SK-N-SH treated with all-trans-retinoic acid at 6 μM for 48 hours (cell line): ENCODE measurements around the gene MOCS2.

Source experiments
- ATAC-seq: fragments of 200-7000 bp; cut with Tn5 transposase; 3 replicates; pipeline ENCODE4 v1.9.1; 2020; ENCODE audit warnings: mild to moderate bottlenecking, moderate library complexity
- BACH2 ChIP-seq: fragments of 250-450 bp; sonication (Bioruptor Pico); IDR thresholded peaks from 2 replicates; pipeline ENCODE4 v1.9.0; 2021; ENCODE audit warnings: mild to moderate bottlenecking, borderline replicate concordance
- CSDC2 ChIP-seq: fragments of 250-450 bp; sonication (Bioruptor Pico); IDR thresholded peaks from 2 replicates; pipeline ENCODE4 v1.5.0; 2020; ENCODE audit warnings: mild to moderate bottlenecking, moderate library complexity
- CSRNP3 ChIP-seq: fragments of 250-450 bp; sonication (Bioruptor Pico); IDR thresholded peaks from 2 replicates; pipeline ENCODE4 v1.5.1; 2021; ENCODE audit warnings: mild to moderate bottlenecking, moderate library complexity
- ESRRG ChIP-seq: fragments of 250-450 bp; sonication (Bioruptor Pico); IDR thresholded peaks from 2 replicates; pipeline ENCODE4 v1.6.1; 2021; ENCODE audit warnings: mild to moderate bottlenecking
- GLIS3 ChIP-seq: fragments of 250-450 bp; sonication (Bioruptor Pico); IDR thresholded peaks from 2 replicates; pipeline ENCODE4 v1.5.0; 2020; ENCODE audit warnings: mild to moderate bottlenecking, moderate library complexity
- ISL1 ChIP-seq: fragments of 250-450 bp; sonication (Bioruptor Pico); IDR thresholded peaks from 2 replicates; pipeline ENCODE4 v2.1.2; 2022; ENCODE audit warnings: mild to moderate bottlenecking, moderate library complexity
- OSR1 ChIP-seq: fragments of 250-450 bp; sonication (Bioruptor Pico); IDR thresholded peaks from 2 replicates; pipeline ENCODE4 v1.8.0; 2022; ENCODE audit warnings: moderate library complexity, mild to moderate bottlenecking, inconsistent platforms
- PATZ1 ChIP-seq: fragments of 250-450 bp; sonication (Bioruptor Pico); IDR thresholded peaks from 2 replicates; pipeline ENCODE4 v1.8.0; 2020; ENCODE audit warnings: mild to moderate bottlenecking, moderate library complexity, borderline replicate concordance
- PPARA ChIP-seq: fragments of 250-450 bp; sonication (Bioruptor Pico); IDR thresholded peaks from 2 replicates; pipeline ENCODE4 v1.5.0; 2020; ENCODE audit warnings: mild to moderate bottlenecking, borderline replicate concordance
- RARB ChIP-seq: fragments of 250-450 bp; sonication (Bioruptor Pico); IDR thresholded peaks from 2 replicates; pipeline ENCODE4 v1.8.0; 2021; ENCODE audit warnings: mild to moderate bottlenecking, moderate library complexity
- SNAI2 ChIP-seq: fragments of 250-450 bp; sonication (Bioruptor Pico); IDR thresholded peaks from 2 replicates; pipeline ENCODE4 v1.5.0; 2020; ENCODE audit warnings: mild to moderate bottlenecking, moderate library complexity
- TCF4 ChIP-seq: fragments of 250-450 bp; sonication (Bioruptor Pico); IDR thresholded peaks from 2 replicates; pipeline ENCODE4 v1.8.0; 2021; ENCODE audit warnings: mild to moderate bottlenecking, moderate library complexity, borderline replicate concordance
- TOX ChIP-seq: fragments of 250-450 bp; sonication (Bioruptor Pico); IDR thresholded peaks from 2 replicates; pipeline ENCODE4 v1.8.0; 2021; ENCODE audit warnings: mild to moderate bottlenecking, moderate library complexity, borderline replicate concordance
- TSHZ2 ChIP-seq: fragments of 250-450 bp; sonication (Bioruptor Pico); IDR thresholded peaks from 2 replicates; pipeline ENCODE4 v1.5.0; 2020; ENCODE audit warnings: mild to moderate bottlenecking, moderate library complexity
- ZC3H10 ChIP-seq: fragments of 250-450 bp; sonication (Bioruptor Pico); IDR thresholded peaks from 2 replicates; pipeline ENCODE4 v1.5.1; 2021; ENCODE audit warnings: mild to moderate bottlenecking, moderate library complexity
- ZFP3 ChIP-seq: fragments of 250-450 bp; sonication (Bioruptor Pico); IDR thresholded peaks from 2 replicates; pipeline ENCODE4 v1.5.0; 2020; ENCODE audit warnings: mild to moderate bottlenecking, moderate library complexity
- ZFP30 ChIP-seq: fragments of 450-650 bp; formaldehyde crosslinking; IDR thresholded peaks from 2 replicates; pipeline ENCODE4 v1.5.0; 2022; ENCODE audit warnings: mild to moderate bottlenecking, moderate library complexity
- ZNF565 ChIP-seq: fragments of 450-650 bp; formaldehyde crosslinking; conservative IDR thresholded peaks from 2 replicates; pipeline ENCODE4 v1.5.0; 2020; ENCODE audit warnings: low read depth, mild to moderate bottlenecking, moderate library complexity
- ZNF70 ChIP-seq: fragments of 450-650 bp; formaldehyde crosslinking; IDR thresholded peaks from 2 replicates; pipeline ENCODE4 v1.5.0; 2020; ENCODE audit warnings: mild to moderate bottlenecking, moderate library complexity
- ZNF8 ChIP-seq: fragments of 450-650 bp; formaldehyde crosslinking; IDR thresholded peaks from 2 replicates; pipeline ENCODE4 v1.5.0; 2020; ENCODE audit warnings: mild to moderate bottlenecking, moderate library complexity
- TF ChIP-seq, protein P1 (sequence below): fragments of 250-450 bp; sonication (Bioruptor Pico); IDR thresholded peaks from 2 replicates; pipeline ENCODE4 v1.5.1; 2020; ENCODE audit warnings: low read depth, mild to moderate bottlenecking, moderate library complexity
- TF ChIP-seq, protein P2 (sequence below): fragments of 250-450 bp; sonication (Bioruptor Pico); IDR thresholded peaks from 2 replicates; pipeline ENCODE4 v1.8.0; 2021; ENCODE audit warnings: low read depth, mild to moderate bottlenecking, moderate library complexity, borderline replicate concordance

Gene MOCS2

DNA sequence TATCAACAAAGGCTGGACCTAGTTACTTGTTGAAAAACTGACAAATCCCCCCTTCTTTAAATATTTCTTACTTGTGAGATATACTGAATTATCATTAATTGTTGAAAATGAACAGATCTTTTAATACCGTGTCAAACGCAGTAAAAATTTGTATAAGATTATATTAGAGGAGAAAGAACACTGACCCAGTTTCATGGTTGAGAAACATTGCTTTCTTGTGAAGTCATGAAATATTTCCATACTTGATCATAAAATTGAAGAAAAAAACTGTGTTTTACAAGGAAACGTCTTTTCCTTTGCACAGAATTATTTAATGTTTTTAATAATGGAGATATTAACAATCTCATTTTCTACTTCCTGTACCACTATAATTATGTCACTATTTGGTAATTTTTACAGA is 45.8 kb downstream of the MOCS2 start:
- TF ChIP-seq ZNF565 (CRISPR knock-in tag) (no peak), SNAI2 (no peak), RARB (CRISPR knock-in tag) (no peak), ZFP30 (no peak), CSRNP3 (no peak), BACH2 (CRISPR knock-in tag) (no peak), TCF4 (CRISPR knock-in tag) (no peak)
- TF ChIP-seq, all 23 proteins: peak for 0
- ATAC-seq, result no peak

- ATAC-seq, result no peak
- TF ChIP-seq ISL1 (CRISPR knock-in tag), result no peak
- no peak for TF ChIP-seq SNAI2
- TF ChIP-seq ZFP30, result no peak
- no peak for TF ChIP-seq RARB (CRISPR knock-in tag)
- TF ChIP-seq ZNF8 (CRISPR knock-in tag), result no peak
- TF ChIP-seq CSDC2 (CRISPR knock-in tag), result no peak
- TF ChIP-seq, protein P1, sequence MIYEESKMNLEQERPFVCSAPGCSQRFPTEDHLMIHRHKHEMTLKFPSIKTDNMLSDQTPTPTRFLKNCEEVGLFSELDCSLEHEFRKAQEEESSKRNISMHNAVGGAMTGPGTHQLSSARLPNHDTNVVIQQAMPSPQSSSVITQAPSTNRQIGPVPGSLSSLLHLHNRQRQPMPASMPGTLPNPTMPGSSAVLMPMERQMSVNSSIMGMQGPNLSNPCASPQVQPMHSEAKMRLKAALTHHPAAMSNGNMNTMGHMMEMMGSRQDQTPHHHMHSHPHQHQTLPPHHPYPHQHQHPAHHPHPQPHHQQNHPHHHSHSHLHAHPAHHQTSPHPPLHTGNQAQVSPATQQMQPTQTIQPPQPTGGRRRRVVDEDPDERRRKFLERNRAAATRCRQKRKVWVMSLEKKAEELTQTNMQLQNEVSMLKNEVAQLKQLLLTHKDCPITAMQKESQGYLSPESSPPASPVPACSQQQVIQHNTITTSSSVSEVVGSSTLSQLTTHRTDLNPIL (CRISPR knock-in tag), result no peak
- no peak for TF ChIP-seq GLIS3
- TF ChIP-seq OSR1 (CRISPR knock-in tag), result no peak
- TF ChIP-seq, protein P2, sequence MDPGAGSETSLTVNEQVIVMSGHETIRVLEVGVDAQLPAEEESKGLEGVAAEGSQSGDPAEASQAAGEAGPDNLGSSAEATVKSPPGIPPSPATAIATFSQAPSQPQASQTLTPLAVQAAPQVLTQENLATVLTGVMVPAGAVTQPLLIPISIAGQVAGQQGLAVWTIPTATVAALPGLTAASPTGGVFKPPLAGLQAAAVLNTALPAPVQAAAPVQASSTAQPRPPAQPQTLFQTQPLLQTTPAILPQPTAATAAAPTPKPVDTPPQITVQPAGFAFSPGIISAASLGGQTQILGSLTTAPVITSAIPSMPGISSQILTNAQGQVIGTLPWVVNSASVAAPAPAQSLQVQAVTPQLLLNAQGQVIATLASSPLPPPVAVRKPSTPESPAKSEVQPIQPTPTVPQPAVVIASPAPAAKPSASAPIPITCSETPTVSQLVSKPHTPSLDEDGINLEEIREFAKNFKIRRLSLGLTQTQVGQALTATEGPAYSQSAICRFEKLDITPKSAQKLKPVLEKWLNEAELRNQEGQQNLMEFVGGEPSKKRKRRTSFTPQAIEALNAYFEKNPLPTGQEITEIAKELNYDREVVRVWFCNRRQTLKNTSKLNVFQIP, result no peak
- no peak for TF ChIP-seq ESRRG (CRISPR knock-in tag)
- TF ChIP-seq TSHZ2 (CRISPR knock-in tag), result no peak
- TF ChIP-seq CSRNP3, result no peak
- TF ChIP-seq PPARA (CRISPR knock-in tag), result no peak
- TF ChIP-seq TOX (CRISPR knock-in tag), result no peak
- no peak for TF ChIP-seq PATZ1 (CRISPR knock-in tag)
- no peak for TF ChIP-seq ZNF70 (CRISPR knock-in tag)
- TF ChIP-seq TCF4 (CRISPR knock-in tag), result no peak
Measured at GRCh38 chr5:53063176-53063575, 46.4 kb downstream of the MOCS2 start.

- ATAC-seq, result no peak
- TF ChIP-seq ZFP3 (no peak), OSR1 (CRISPR knock-in tag) (no peak), CSDC2 (CRISPR knock-in tag) (no peak), RARB (CRISPR knock-in tag) (no peak), TCF4 (CRISPR knock-in tag) (no peak), TOX (CRISPR knock-in tag) (no peak), PATZ1 (CRISPR knock-in tag) (no peak), GLIS3 (no peak), SNAI2 (no peak), ZFP30 (no peak), CSRNP3 (no peak), ZNF70 (CRISPR knock-in tag) (no peak), PPARA (CRISPR knock-in tag) (no peak), ISL1 (CRISPR knock-in tag) (no peak), ZC3H10 (CRISPR knock-in tag) (no peak)
Measured at GRCh38 chr5:53059281-53059680, 50.3 kb downstream of the MOCS2 start.
